ENCODE results near the gene LRMDA.

Gene LRMDA

DNA sequence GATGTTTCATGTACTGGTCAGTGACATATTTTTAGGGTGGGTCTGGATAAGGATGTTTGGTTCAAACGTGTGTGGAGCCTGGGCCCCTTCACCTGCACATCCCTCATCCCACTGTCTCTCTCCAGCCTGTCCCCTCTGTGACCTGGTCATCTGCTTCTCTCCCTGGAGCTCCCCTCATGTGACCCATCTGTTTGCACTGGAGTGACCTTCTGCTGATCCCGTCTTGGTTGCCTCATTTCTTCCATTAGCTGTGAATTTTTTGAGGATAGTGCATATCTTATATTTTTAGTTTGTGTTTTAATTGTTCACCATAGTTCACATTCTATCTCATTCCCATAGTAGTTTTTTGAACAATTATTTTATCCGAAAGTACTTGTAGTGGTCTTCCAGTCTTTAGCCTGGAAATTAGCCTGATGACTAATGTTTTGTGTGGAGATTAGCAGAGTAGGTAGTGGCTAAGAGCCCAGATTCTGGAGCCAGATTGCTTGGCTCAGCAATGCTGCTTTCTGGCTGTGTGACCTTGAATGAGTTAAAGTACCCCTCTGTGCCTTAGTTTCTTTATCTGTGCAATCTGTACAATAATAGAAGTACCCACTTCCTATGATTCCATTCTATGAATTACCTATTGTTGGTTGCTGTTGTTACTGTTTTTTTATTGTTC is 224.5 kb downstream of the LRMDA start:
- no peak for DNase-seq (ENCODE audit: low read depth in 2 of 3, low spot score in 1 of 3)

DNA sequence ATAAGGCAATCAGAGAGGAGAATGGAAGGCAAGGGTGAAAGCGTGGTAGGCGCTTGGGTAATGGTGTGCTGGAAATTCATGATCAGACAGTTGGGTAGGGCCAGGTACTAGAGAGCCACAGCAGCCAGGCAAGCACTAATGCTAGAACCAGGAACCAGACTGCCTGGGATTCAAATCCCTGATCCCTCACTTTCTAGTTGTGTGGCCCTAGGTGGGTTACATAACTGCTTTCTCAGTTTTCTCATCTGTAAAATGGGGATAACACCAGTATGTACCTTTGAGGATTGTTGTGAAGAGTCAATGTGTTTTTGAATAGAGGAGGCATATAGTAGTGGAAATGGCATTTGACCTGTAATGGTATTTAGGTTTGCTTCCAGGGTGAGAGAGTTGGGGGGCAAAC is 225.9 kb downstream of the LRMDA start:
- no peak for DNase-seq (ENCODE audit: low read depth in 2 of 3, low spot score in 1 of 3)

DNA sequence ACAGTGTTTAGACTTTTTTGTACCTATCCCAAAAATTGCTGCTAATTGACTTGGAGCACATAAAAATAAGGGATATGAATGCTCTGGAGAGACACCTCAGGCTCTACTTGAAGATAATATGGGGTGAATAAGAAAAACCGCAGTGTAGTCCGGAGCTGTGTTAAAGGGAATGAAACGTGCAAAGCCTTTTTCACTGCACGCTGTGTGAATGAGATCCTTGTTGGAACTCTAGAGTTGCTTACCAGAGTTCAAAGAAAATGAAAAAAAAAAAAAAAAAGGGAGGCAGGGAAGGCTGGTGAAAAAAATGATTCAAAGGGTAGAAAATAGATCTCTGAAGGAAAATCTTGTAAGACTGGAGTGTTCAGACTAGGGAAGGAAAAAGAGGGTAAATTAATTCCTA is 226.6 kb downstream of the LRMDA start:
- no peak for DNase-seq (ENCODE audit: low read depth in 2 of 3, low spot score in 1 of 3)

GRCh38 chr10:75658496-75658895 is 227.1 kb downstream of the LRMDA start:
- no peak for DNase-seq (ENCODE audit: low read depth in 2 of 3, low spot score in 1 of 3)

DNA sequence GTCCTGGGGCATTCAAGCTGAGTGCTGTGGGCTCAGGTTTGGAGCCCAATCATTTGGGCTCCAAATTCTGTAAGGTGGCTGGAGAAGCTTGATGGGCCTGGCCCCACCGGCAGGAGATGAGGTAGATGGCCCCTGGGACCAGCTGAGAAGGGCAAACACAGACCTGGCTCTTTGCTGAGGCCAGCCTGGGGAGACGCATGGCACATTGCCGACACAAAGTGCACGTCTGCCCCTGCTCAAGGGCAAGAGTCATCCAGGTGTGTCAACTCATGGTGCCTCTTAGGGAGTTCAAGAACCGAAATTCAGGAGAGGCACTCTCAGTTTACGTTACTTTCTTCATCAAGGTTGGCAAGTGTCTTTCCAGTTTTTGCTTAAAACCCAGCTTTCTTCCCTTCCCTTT is 227.5 kb downstream of the LRMDA start:
- no peak for DNase-seq (ENCODE audit: low read depth in 2 of 3, low spot score in 1 of 3)

- DNase-seq (ENCODE audit: low read depth in 2 of 3, low spot score in 1 of 3), result no peak
These were observed 229.4 kb downstream of the LRMDA start for GRCh38 chr10:75660823-75661222.

DNA sequence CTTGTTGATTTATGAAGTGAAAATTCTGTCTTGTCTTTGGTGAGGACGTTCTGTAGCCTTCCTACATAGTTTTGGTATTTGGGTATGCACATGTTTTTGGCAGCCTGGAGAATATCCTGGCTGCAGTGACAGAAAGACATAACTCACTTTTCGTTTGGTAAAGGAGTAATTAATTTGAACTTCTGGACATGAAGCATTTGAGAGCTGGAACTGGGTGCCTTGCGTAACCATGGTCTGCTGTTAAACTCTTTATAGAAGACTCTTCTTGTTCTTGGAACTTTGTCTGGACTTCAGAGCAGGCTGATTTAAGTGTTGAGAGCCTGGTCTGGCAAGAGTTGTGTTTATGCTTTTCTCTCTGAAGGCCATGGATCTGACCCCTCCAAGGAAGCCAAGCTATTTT is 231.3 kb downstream of the LRMDA start:
- no peak for DNase-seq (ENCODE audit: low read depth in 2 of 3, low spot score in 1 of 3)

GRCh38 chr10:75663947-75664664 is 232.7 kb downstream of the LRMDA start:
- DNase-seq (ENCODE audit: low read depth in 2 of 3, low spot score in 1 of 3), result no peak

DNA sequence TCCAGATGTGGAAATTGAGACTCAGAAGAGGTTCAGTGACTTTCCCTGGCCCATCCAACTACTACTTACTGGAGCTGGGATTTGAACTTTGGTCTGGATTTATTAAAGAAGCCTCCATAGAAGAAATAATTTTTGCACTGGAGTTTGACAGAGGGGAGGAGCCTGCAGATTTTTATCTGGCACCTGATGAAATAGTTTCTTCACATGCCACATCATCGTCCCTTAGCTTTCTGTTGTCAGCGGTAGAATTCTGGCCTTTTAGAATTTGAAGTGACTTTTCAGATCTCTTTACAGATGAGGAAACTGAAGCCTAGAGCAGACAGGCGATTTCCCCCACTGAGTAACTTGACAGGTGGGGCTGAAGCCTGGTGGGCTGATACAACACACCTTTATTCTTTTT is 233.5 kb downstream of the LRMDA start:
- no peak for DNase-seq (ENCODE audit: low read depth in 2 of 3, low spot score in 1 of 3)

DNA sequence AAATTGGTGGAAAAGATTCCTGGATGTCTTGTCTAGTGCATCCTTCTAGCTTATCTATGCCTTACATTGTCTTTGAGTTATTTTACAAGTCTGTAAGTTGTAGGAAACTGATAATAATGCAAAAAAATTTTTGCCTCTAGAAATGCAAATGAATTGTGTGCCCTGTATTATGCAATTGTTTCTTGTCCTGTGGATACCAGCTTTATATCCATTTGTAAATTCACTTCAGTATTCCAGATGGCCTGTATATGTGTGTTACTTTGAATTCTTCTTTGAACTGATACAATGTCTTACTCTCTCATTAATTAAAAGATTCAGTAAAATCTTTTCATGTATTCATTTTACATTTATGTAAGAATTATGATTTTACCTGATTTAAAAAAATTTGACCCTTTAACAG is 234.3 kb downstream of the LRMDA start:
- no peak for DNase-seq (ENCODE audit: low read depth in 2 of 3, low spot score in 1 of 3)

DNA sequence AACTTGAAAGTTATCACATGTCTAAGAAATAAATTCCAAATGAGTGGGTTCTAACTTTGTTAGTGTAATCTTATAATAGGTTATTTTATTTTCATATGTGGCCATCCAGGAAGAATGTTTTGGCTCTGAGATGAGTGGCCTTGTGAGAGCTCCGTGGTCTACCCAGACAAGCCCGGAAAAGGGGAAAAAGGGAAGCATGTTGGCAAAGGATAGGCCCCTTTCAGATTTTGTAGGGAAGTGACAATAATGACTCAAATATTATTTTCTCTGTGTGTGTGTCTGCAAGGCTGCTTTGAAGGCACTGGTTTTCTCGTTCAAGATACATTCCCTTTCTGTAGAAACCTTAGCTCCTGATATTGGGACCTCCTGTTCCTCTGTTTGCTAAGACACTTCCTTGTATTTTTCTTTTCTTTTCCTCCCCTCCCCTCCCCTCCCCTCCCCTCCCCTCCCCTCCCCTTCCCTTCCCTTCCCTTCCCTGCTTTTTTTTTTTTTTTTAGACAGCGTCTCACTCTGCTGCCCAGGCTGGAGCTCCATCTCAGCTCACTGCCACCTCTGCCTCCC is 240.8 kb downstream of the LRMDA start:
- no peak for DNase-seq (ENCODE audit: low read depth in 2 of 3, low spot score in 1 of 3)

GRCh38 chr10:75672842-75673241 is 241.4 kb downstream of the LRMDA start:
- no peak for DNase-seq (ENCODE audit: low read depth in 2 of 3, low spot score in 1 of 3)

- DNase-seq (ENCODE audit: low read depth in 2 of 3, low spot score in 1 of 3), result no peak
These were observed 246.1 kb downstream of the LRMDA start for GRCh38 chr10:75677541-75677940.

- no peak for DNase-seq (ENCODE audit: low read depth in 2 of 3, low spot score in 1 of 3)
These were observed 247.1 kb downstream of the LRMDA start for GRCh38 chr10:75678527-75678926.

DNA sequence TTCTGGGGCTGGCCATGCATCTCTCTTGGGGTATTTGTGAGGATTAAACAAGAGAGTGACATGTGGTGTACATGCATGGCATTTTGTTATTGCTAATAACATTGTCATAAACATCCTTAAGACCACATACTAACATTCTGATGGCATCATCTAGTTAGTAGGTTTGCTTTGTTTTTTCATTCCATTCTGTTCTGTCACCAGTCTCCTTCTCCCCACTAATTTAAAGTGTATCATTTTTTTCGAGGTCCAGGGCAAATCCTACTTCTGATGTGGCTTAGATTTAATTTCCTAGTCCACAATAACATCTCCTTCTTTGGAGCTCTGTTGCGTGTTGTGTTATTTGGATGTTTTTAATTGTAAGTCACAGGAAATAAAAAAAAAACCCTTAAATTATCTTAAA is 248.1 kb downstream of the LRMDA start:
- no peak for DNase-seq (ENCODE audit: low read depth in 2 of 3, low spot score in 1 of 3)

DNA sequence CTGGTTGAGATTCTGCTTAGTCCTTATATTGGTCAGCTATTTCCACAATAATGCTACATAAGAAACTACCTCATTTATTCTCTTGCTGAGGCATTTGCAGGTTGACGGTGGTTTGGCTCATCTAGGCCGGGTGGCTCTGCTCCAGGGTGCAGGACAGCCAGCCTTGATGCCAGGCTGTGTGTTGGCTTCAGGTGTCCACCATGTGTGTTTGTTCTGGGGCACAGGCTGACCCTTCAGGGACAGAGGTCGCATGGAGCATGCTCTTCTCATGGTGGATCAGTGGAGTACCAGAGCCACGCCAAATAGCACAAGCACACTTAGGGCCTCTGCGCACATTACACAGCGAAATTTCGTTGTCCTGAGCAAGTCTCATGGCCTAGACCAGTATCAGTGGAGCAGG is 249.9 kb downstream of the LRMDA start:
- DNase-seq (ENCODE audit: low read depth in 2 of 3, low spot score in 1 of 3), result no peak

GRCh38 chr10:75682649-75683557 is 251.5 kb downstream of the LRMDA start:
- DNase-seq (ENCODE audit: low read depth in 2 of 3, low spot score in 1 of 3), result no peak

DNA sequence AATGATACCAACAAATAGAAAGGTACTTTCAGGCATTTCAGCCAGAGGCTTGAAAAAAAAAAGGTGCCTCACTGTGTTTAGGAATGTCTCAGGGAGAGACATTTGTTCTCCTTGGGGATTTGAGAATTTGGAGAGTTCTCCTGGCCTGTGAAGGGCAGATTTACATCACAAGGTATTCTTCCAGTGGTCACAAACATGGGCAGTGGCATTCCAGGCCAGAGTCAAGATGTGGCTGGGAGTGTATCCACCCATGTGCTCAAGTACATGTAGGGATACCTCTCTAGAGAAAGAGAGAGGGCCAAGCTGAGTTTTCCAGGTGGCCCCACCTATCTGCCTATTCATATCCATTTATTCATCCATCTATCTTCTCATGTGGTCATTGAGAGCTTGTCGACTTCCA is 253.8 kb downstream of the LRMDA start:
- DNase-seq (ENCODE audit: low read depth in 2 of 3, low spot score in 1 of 3), result no peak

GRCh38 chr10:75688506-75689300 is 257.3 kb downstream of the LRMDA start:
- no peak for DNase-seq (ENCODE audit: low read depth in 2 of 3, low spot score in 1 of 3)

DNA sequence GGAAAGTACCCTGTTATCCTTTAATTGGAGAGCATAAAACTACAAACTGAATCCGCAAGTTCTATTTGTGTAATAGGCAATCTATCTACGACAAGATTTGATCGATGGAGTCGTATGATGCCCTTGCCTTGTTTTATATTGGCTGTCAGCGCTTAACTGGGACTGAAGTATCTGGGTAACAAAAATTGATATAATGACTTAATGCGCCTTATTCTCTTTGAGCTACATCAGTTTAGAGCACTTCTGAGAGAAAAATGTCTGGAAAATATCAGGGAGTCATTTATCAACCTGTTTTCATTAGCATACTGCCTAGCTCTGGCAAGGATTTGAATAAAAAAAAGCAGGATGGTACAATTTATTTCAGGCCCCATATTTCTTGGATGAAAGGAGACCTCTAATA is 262.1 kb downstream of the LRMDA start:
- no peak for DNase-seq (ENCODE audit: low read depth in 2 of 3, low spot score in 1 of 3)

DNA sequence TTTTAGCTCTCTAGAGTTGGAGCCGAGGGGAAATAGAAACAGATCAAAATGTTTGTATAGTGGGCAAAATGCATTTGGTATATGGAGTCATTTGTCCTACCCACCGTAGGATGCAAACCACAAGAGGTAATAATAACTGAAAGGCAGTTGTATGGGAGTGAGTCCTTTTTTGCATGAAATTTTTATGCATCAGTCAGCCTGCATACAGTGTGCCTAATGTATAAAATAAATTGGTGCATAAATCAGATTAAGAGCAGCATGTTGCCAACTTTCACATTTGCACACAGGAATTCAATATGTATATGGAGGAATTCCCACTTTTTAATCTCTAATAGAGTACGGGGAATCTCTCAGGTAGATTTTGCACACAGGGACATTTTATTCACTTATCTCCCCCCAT is 262.8 kb downstream of the LRMDA start:
- no peak for DNase-seq (ENCODE audit: low read depth in 2 of 3, low spot score in 1 of 3)

Data from stimulated activated CD4-positive, alpha-beta T cell treated with anti-CD3 and anti-CD28 coated beads, Interleukin-12 subunit alpha, Interleukin-12 subunit beta, amount 100 ng/mL, for 48 hours (primary cell).